Activated naive CD8-positive, alpha-beta T cell treated with anti-CD3 and anti-CD28 coated beads, Interleukin-2, amount 10 ng/mL, durations not matched to agents 7 days and 5 days (primary cell): Measurements from ENCODE around the gene SLC36A1. TPM values are rescaled to one million over a fixed set of nuclear protein-coding genes. Genes with fewer than 3 reads are reported as not detected.

Experiments
- ATAC-seq: fragments of 150-1000 bp; cut with Tn5 transposase; one replicate; pipeline ENCODE4 v1.10.0; 2021; ENCODE audit warnings: low read depth, moderate library complexity
- POLR2A ChIA-PET: fragments of 350-600 bp; sonication (Branson Sonifier 250); formaldehyde crosslinking; loops from one replicate; lab custom pipeline; 2021; ENCODE audit warnings: antibody characterized with exemption; lab: Charles Lee
- DNase-seq: peaks from one replicate; pipeline ENCODE4 v3.0.0; 2021
- H3K27ac Mint-ChIP-seq: one replicate; pipeline ENCODE4 v1.8.0; 2022; ENCODE audit warnings: mild to moderate bottlenecking, mixed read lengths
- H3K27me3 Mint-ChIP-seq: one replicate; pipeline ENCODE4 v1.8.0; 2022; ENCODE audit warnings: mild to moderate bottlenecking, moderate library complexity, mixed read lengths
- H3K36me3 Mint-ChIP-seq: one replicate; pipeline ENCODE4 v1.8.0; 2021; ENCODE audit warnings: mild to moderate bottlenecking, mixed read lengths
- H3K4me1 Mint-ChIP-seq: one replicate; pipeline ENCODE4 v1.8.0; 2021; ENCODE audit warnings: mixed read lengths
- H3K4me3 Mint-ChIP-seq: one replicate; pipeline ENCODE4 v1.8.0; 2022; ENCODE audit warnings: mild to moderate bottlenecking, moderate library complexity, mixed read lengths
- H3K9me3 Mint-ChIP-seq: one replicate; pipeline ENCODE4 v1.8.0; 2021; ENCODE audit warnings: mixed read lengths
- microRNA-seq: library from miRNA; unstranded; fragments of <30 nt; microRNA quantifications from one replicate; pipeline ENCODE4 v1.2.0, GENCODE V29; 2022
- total RNA-seq, 2 experiments: library from RNA; stranded (reverse); gene quantifications; one replicate each; pipeline ENCODE4 v1.2.3, GENCODE V29; 2021

Gene SLC36A1
- total RNA-seq, 2 experiments from 2014 or later: 5.8 to 6.0 TPM

- Mint-ChIP-seq H3K27me3 (peaks cover 2% of the 10 kb centered on the region), H3K9me3 (peaks cover 2% of the 10 kb centered on the region), H3K4me1 (no peaks in the 10 kb centered on the region), H3K4me3 (no peak overlapping the region), H3K36me3 (no peaks in the 10 kb centered on the region), H3K27ac (no peak overlapping the region)
- POLR2A ChIA-PET: no interaction called here
- no peak for ATAC-seq
- no peak for DNase-seq
Observed at GRCh38 chr5:151541571-151541970, 94.2 kb downstream of the SLC36A1 start.

Small RNA genes within 50 kb of the gene (microRNA-seq; reads per million reads assigned to microRNA genes)
- gene MIR6499: not detected

Other genes with a start within 250 kb of the SLC36A1 start
- gene CCDC69, start 223.5 kb upstream of the SLC36A1 start, total RNA-seq: 100 to 1,000 TPM; 108 to 110 TPM
- 10 to 100 TPM; 19.3 to 20.6 TPM for gene GM2A, start 194.4 kb upstream of the SLC36A1 start, total RNA-seq
- not detected for gene SLC36A3, start 143.8 kb upstream of the SLC36A1 start, total RNA-seq
- not detected for gene SLC36A2, start 100.0 kb upstream of the SLC36A1 start, total RNA-seq
- gene FAT2, start 143.7 kb downstream of the SLC36A1 start, total RNA-seq: not detected
- under 1 TPM; 0.39 to 0.96 TPM for gene SPARC, start 239.3 kb downstream of the SLC36A1 start, total RNA-seq